ENCODE results near the gene FA2H.
"Not testable (repeated sequence)": the region's sequence is repeated elsewhere in the genome, so short reads cannot be mapped to it uniquely, and the experiment has no call there.

The FA2H gene

GRCh38 chr16:74774223-74775139 is at the start of gene FA2H:
FA2H (minus strand) TSS chr16:74774820; CDS start chr16:74774755, 65 bp downstream.
- peak; percentile 28 to 46 for DNase-seq (ENCODE audit: low read depth in 1 of 2, low spot score in 1 of 2)

GRCh38 chr16:74817851-74818250 is 43.2 kb upstream of the FA2H start:
- DNase-seq (ENCODE audit: low read depth in 1 of 2, low spot score in 1 of 2), result no peak

- DNase-seq (ENCODE audit: low read depth in 1 of 2, low spot score in 1 of 2), result peak; percentile 38 to 65
Observed at GRCh38 chr16:74813109-74813641, 38.6 kb upstream of the FA2H start.

- no peak for DNase-seq (ENCODE audit: low read depth in 1 of 2, low spot score in 1 of 2)
Observed at GRCh38 chr16:74811911-74812310, 37.3 kb upstream of the FA2H start.

- not testable (repeated sequence) for DNase-seq (ENCODE audit: low read depth in 1 of 2, low spot score in 1 of 2)
Observed at GRCh38 chr16:74811216-74811615, 36.6 kb upstream of the FA2H start.

GRCh38 chr16:74807052-74807646 is 32.5 kb upstream of the FA2H start:
- no peak for DNase-seq (ENCODE audit: low read depth in 1 of 2, low spot score in 1 of 2)

- no peak for DNase-seq (ENCODE audit: low read depth in 1 of 2, low spot score in 1 of 2)
Observed at GRCh38 chr16:74800216-74800871, 25.7 kb upstream of the FA2H start.

- DNase-seq (ENCODE audit: low read depth in 1 of 2, low spot score in 1 of 2), result no peak
Observed at GRCh38 chr16:74797414-74797813, 22.8 kb upstream of the FA2H start.

GRCh38 chr16:74795104-74795503 is 20.5 kb upstream of the FA2H start:
- DNase-seq (ENCODE audit: low read depth in 1 of 2, low spot score in 1 of 2), result no peak

GRCh38 chr16:74794668-74795067 is 20.0 kb upstream of the FA2H start:
- DNase-seq (ENCODE audit: low read depth in 1 of 2, low spot score in 1 of 2), result no peak

GRCh38 chr16:74793571-74793970 is 19.0 kb upstream of the FA2H start:
- DNase-seq (ENCODE audit: low read depth in 1 of 2, low spot score in 1 of 2), result no peak

GRCh38 chr16:74792225-74792624 is 17.6 kb upstream of the FA2H start:
- no peak for DNase-seq (ENCODE audit: low read depth in 1 of 2, low spot score in 1 of 2)

GRCh38 chr16:74791749-74792148 is 17.1 kb upstream of the FA2H start:
- not testable (repeated sequence) for DNase-seq (ENCODE audit: low read depth in 1 of 2, low spot score in 1 of 2)

- no peak for DNase-seq (ENCODE audit: low read depth in 1 of 2, low spot score in 1 of 2)
Observed at GRCh38 chr16:74788108-74788507, 13.5 kb upstream of the FA2H start.

GRCh38 chr16:74785031-74785430 is 10.4 kb upstream of the FA2H start:
- DNase-seq (ENCODE audit: low read depth in 1 of 2, low spot score in 1 of 2), result no peak

- DNase-seq (ENCODE audit: low read depth in 1 of 2, low spot score in 1 of 2), result no peak
Observed at GRCh38 chr16:74778646-74779045, 4.0 kb upstream of the FA2H start.

GRCh38 chr16:74776926-74777325 is 2.3 kb upstream of the FA2H start:
- no peak for DNase-seq (ENCODE audit: low read depth in 1 of 2, low spot score in 1 of 2)

- DNase-seq (ENCODE audit: low read depth in 1 of 2, low spot score in 1 of 2), result no peak
Observed at GRCh38 chr16:74775255-74775654, 635 bp upstream of the FA2H start.

GRCh38 chr16:74773446-74774222 is 986 bp downstream of the FA2H start:
- no peak for DNase-seq (ENCODE audit: low read depth in 1 of 2, low spot score in 1 of 2)

- no peak for DNase-seq (ENCODE audit: low read depth in 1 of 2, low spot score in 1 of 2)
Observed at GRCh38 chr16:74771656-74772315, 2.8 kb downstream of the FA2H start.

All from stimulated activated CD4-positive, alpha-beta T cell treated with anti-CD3 and anti-CD28 coated beads, Interleukin-15, amount 100 ng/mL, for 1 hour (primary cell).